Body of pancreas (tissue), 4 donors: Measurements from ENCODE around the gene FUT3. TPM values are rescaled to one million over a fixed set of nuclear protein-coding genes. Genes with fewer than 3 reads are reported as not detected.

Experiments used
- ATAC-seq: fragments of 150-250 bp; one replicate; pipeline ENCODE4 v1.9.1; 2016
- DNase-seq, 4 donors: peaks; one replicate each; pipeline ENCODE4 v3.0.0-alpha.2; 2019
- H3K27ac ChIP-seq, 4 donors: fragments of 200-600 bp; sonication (generic); 1 replicate in 3 of 4; 2 replicates in 1 of 4; pipeline versions ENCODE4 v1.5.1 to v1.6.1; 2016 to 2019; ENCODE audit warnings: mild to moderate bottlenecking in 1 of 4, mixed read lengths in 1 of 4, moderate library complexity in 1 of 4
- H3K27me3 ChIP-seq, 2 donors: fragments of 200-600 bp; sonication (generic); one replicate each; pipeline ENCODE4 v1.6.0; 2016; ENCODE audit warnings: mild to moderate bottlenecking in 1 of 2
- H3K36me3 ChIP-seq, 2 donors: fragments of 200-600 bp; sonication (generic); replicated peaks in 1 of 2; 2 replicates each; pipeline ENCODE4 v1.5.1; 2016; ENCODE audit warnings: low read depth in 2 of 2; ENCODE audit not compliant: insufficient read depth in 1 of 2
- H3K4me1 ChIP-seq: fragments of 200-600 bp; sonication (generic); one replicate; pipeline ENCODE4 v1.6.0; 2016
- H3K4me3 ChIP-seq, 2 donors: fragments of 200-600 bp; sonication (generic); 1 replicate in 1 of 2; 2 replicates in 1 of 2; pipeline ENCODE4 v1.5.1; 2016 to 2019
- H3K9me3 ChIP-seq, 3 donors: fragments of 200-600 bp; sonication (generic); 1 replicate in 2 of 3; 2 replicates in 1 of 3; pipeline ENCODE4 v1.5.1; 2016
- CTCF ChIP-seq, 7 experiments: fragments of 450-650 bp in 4 of 7; fragments of 200-600 bp in 3 of 7; sonication (generic) in 3 of 7; IDR thresholded peaks; one replicate each; pipeline ENCODE4 v1.5.1; 2016 to 2019; ENCODE audit warnings: antibody characterized with exemption in 7 of 7
- POLR2A ChIP-seq, 3 donors: fragments of 450-650 bp; IDR thresholded peaks; one replicate each; pipeline ENCODE4 v1.6.1; 2016; ENCODE audit warnings: antibody characterized with exemption in 3 of 3, mild to moderate bottlenecking in 2 of 3
- WGBS, 2 donors: methylation state at CpG; one replicate each; pipeline ENCODE4 v1.1.5; 2017; 5-methylcytosine and 5-hydroxymethylcytosine counted together
- intact Hi-C: fragments of 100-400 bp; cut with DNase I; formaldehyde crosslinking; loops from one replicate; pipeline ENCODE4 v1.15.1; 2023
- total RNA-seq, 2 donors: library from RNA; depleted of rRNA; stranded (reverse); fragments of >200 nt; gene quantifications; one replicate each; pipeline ENCODE4 v1.1.0, GENCODE V29; 2016

Gene FUT3
- total RNA-seq, 2 donors from 2014 or later = 5.7 to 9.2 TPM

DNA sequence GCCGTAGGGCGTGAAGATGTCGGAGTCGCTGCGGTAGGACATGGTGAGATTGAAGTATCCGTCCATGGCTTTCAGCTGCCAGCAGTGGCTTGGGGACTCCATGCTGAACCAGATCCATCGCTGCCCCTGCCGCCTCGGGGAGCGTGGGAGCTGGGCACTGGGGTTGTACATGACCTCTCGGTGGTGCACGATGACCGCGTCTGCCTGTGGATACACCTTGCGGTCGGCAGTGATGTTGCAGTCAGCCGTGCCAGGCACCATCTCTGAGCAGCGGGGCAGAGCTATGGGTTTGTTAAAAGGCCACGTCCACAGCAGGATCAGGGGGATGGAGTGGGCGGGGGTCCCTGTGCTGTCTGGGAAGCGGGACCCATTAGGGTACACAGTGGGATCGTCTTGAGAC, 19.2 kb downstream of the FUT3 start:
- Histone ChIP-seq H3K36me3 (no peaks in the 10 kb centered on the region), H3K4me1 (peaks cover 20% of the 10 kb centered on the region), H3K27ac (no peak overlapping the region), H3K9me3 (no peaks in the 10 kb centered on the region), H3K27me3 (no peaks in the 10 kb centered on the region), H3K4me3 (no peak overlapping the region)
- DNase-seq (no peak), ATAC-seq (no peak)
- intact Hi-C loops = no loop called here
- WGBS, 2 donors = 70 to 86% methylated on average over 2 to 22 of the region's 22 CpGs
- TF ChIP-seq CTCF (IDR thresholded peaks at IDR 0.05) (no peak), POLR2A (IDR thresholded peaks at IDR 0.05) (no peak)

- Histone ChIP-seq H3K27ac (no peak overlapping the region), H3K36me3 (no peaks in the 10 kb centered on the region), H3K4me1 (peaks cover 29% of the 10 kb centered on the region), H3K27me3 (no peaks in the 10 kb centered on the region), H3K4me3 (no peak overlapping the region), H3K9me3 (no peaks in the 10 kb centered on the region)
- DNase-seq (no peak), ATAC-seq (no peak)
- 64% methylated on average over 9 of the region's 9 CpGs; no CpG with 5 or more reads in 1 of the 2 donors for WGBS, 2 donors
- intact Hi-C loops = no loop called here
- TF ChIP-seq CTCF (IDR thresholded peaks at IDR 0.05) (no peak), POLR2A (IDR thresholded peaks at IDR 0.05) (no peak)
These were observed 20.1 kb downstream of the FUT3 start for GRCh38 chr19:5831159-5831558.

DNA sequence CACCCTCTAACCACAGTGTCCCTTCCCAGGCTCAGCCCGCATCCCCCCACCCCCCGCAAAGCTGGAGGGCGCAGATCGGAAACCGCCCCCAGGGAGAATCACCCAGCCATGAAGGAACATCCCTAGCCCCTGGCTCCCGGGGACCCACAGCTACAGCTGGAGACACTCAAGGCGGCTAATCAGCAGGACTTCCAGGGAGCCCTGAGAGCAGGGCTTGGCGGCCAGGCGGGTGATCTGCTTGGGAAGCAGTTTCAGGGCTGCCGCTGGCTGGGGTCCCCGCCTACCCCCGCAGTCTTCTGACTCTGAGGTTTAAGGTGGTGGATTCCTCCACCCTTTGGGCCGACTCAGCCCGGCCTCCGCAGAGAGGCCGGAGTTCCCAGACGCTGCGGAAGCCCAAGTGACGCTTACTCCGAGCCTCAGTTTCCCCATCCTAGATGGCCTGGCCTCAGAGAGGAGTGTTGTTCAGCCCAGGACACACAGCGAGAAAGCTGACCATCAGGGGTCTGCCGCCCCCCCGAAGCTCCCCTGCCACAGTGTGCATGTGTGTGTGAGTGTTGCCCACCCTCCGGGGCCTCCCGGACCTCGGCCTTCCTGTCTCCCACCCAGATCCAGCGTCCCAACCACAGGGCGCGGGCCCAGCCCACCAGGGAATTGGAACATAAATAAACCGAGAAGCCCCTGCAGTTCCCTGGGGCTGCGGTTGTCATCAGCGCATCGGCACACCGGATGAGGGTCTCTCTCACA, 21.5 kb downstream of the FUT3 start:
- intact Hi-C loops = no loop called here
- Histone ChIP-seq H3K9me3 (no peaks in the 10 kb centered on the region), H3K4me1 (peaks cover 31% of the 10 kb centered on the region), H3K4me3 (no peak overlapping the region), H3K36me3 (no peaks in the 10 kb centered on the region), H3K27ac (peak overlapping the region in 3 of 4 donors; percentile 14 to 83 (median 75)), H3K27me3 (no peaks in the 10 kb centered on the region)
- DNase-seq (no peak), ATAC-seq (no peak)
- whole genome bisulfite sequencing, 2 donors = 66 to 79% methylated on average over 15 to 34 of the region's 34 CpGs
- no peak for TF ChIP-seq CTCF (IDR thresholded peaks at IDR 0.05)
- no peak for TF ChIP-seq POLR2A (IDR thresholded peaks at IDR 0.05)

- WGBS, 2 donors = 20 to 39% methylated on average over 5 to 39 of the region's 47 CpGs
- Histone ChIP-seq H3K9me3 (no peaks in the 10 kb centered on the region), H3K27ac (peak overlapping the region in 3 of 4 donors; percentile 54 to 83 (median 75)), H3K36me3 (no peaks in the 10 kb centered on the region), H3K4me1 (peaks cover 31% of the 10 kb centered on the region), H3K27me3 (no peaks in the 10 kb centered on the region), H3K4me3 (no peak overlapping the region)
- TF ChIP-seq CTCF (IDR thresholded peaks at IDR 0.05) = no peak
- no peak for TF ChIP-seq POLR2A (IDR thresholded peaks at IDR 0.05)
- DNase-seq = peak in 3 of 4 donors; percentile 49 to 64 (median 50)
- ATAC-seq = no peak
- intact Hi-C loops = no loop called here
These were observed 22.3 kb downstream of the FUT3 start for GRCh38 chr19:5828661-5829566.
